T1000 (cell line): ENCODE data around the gene MAP4K4.
"Not testable (repeated sequence)": the region's sequence is repeated elsewhere in the genome, so short reads cannot be mapped to it uniquely, and the experiment has no call there.

Experiments
- DNase-seq: peaks from one replicate; lab custom pipeline; 2025; ENCODE audit warnings: mixed read lengths; lab: John Stamatoyannopoulos, UW

Gene MAP4K4

DNA sequence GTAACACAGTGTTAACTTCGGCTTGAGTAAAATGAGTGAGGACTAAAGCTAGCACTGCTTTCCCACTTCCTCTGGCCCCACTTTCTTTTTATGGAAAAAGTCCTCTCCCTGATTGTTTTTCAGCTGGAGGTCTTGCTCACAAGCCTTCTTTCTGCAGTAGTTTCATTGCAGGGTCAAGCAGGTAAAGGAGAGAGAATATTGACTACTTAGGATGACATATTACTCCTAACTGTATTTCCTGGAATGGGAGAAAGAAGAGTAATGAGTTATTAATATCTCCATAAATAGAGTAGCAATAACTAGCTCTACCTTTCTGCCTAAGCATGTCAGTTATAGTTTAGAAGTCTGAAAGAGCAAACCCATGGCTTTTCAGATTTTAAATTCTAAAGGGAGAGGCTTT, 45.0 kb downstream of the MAP4K4 start:
- no peak for DNase-seq

DNA sequence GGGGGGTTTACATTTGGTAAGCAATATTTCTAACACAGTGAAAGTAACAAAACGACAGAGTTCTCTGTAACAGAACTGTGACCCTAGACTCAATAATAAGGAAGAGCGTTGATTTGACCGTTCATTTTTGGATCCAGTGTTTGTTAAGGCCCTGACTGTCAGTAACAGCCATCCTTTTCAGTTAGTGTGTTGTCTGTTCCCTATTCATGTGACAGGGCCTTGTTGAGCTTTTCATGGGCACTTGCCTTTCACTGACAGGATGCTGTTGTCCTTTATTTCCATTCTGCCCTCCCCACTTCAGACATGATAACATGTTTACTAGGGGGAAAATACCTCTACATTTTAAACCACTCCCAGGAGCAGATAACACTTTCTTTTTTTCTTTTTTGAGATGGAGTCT, 45.8 kb downstream of the MAP4K4 start:
- no peak for DNase-seq

DNA sequence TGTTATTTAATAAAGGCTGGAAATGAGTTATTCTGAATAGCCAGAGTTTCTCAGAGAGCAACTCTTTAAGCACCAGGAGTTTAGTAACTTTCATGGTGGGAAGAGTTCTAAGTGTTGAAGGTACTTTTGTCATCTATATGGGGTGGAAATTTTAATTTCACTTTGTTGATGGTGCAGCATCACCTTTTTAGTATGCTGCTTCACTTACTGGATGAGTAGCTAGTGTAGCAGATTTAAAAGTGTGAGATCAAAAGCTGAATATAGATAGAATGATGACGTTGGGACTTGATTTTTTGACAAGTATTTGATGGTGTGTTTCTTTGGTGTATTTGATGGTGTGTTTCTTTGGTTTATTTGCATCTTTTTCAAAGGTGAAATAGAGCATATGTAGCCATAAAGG, 47.3 kb downstream of the MAP4K4 start:
- no peak for DNase-seq

DNA sequence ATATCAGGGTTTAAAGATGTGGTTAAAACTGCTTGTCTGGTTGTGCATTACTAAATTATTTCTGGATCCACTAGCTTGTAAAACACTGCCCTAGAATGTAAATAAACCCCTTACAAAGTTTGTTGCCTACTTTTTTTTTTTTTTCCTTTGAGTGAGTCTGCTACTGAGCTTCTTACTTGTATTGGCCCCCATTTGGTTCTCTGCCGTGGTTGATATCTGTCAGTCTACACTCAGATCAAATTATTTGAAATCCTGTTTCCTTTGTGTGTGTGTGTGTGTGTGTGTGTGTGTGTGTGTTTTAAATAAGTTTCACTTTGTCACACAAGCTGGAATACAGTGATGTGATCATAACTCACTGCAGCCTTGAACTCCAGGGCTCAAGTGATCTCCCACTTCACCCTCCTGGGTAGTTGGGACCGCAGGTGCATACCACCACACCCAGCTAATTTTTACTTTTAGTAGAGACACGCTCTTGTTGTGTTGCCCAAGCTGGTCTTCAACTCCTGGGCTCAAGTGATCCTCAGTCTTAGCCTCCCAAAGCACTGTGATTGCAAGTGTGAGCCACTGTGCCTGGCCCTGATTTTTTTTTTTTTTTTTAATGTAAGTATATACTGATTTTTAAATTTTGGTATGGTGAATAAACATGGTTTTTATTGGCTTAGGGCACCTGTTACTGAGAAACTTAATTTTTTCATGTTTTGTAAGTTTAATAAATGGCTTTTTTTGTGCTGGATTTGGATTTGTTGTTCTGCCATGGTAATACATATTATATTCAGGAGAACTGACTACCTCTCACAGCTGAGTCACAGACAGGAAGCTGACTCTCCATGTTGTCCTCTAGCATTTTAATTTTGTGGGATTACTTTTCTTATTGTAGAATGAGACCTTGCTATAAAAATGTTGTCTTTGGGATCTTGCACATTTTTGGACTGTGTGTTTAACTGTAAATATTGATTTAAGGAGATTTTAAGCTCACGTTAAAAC, 48.5 kb downstream of the MAP4K4 start:
- no peak for DNase-seq

DNA sequence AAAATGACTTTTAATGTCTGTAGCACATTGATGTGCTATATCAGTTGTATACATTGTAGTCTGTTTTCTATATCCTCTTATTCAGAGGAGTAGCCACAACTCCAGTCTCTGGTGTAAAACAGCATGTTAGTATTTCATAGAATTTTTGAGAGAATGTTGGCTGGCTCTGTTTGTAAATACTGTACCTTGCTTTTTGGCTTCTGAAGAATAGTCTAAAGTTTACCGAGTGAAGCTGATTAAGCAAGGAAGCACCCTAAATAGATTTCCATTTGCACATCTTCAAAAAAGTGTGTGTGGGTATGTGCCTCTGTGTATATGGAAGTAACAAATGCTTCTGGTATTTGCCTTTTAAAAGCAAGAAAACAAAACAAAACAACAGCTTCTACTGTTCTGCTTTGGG, 50.5 kb downstream of the MAP4K4 start:
- DNase-seq = no peak

DNA sequence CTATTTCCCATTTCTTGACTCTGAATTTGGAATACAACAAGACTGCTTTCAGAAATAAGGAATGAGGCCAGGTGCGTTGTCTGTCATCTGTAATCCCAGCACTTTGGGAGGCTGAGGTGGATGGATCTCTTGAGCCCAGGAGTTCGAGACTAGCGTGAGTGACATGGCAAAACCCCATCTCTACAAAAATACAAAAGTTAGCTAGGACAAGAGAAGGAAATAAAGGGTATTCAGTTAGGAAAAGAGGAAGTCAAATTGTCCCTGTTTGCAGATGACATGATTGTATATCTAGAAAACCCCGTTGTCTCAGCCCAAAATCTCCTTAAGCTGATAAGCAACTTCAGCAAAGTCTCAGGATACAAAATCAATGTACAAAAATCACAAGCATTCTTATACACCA, 51.0 kb downstream of the MAP4K4 start:
- DNase-seq = not testable (repeated sequence)

DNA sequence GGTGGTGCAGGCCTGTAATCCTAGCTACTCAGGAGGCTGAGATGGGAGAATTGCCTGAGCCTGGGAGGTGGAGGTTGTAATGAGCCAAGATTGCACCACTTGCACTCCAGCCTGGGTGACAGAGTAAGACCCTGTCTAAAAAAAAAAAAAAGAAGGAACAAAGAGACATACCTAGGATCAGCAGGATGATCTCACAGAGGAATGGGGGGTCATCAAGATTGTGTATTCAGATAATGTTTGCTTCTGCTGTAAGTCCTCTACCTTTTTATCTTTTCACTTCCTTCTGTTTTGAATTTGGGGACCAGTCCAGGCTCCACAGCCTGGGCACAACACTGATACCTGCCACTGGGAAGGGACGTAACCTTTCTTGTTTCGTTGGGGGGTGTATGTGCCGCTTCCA, 53.2 kb downstream of the MAP4K4 start:
- no peak for DNase-seq

DNA sequence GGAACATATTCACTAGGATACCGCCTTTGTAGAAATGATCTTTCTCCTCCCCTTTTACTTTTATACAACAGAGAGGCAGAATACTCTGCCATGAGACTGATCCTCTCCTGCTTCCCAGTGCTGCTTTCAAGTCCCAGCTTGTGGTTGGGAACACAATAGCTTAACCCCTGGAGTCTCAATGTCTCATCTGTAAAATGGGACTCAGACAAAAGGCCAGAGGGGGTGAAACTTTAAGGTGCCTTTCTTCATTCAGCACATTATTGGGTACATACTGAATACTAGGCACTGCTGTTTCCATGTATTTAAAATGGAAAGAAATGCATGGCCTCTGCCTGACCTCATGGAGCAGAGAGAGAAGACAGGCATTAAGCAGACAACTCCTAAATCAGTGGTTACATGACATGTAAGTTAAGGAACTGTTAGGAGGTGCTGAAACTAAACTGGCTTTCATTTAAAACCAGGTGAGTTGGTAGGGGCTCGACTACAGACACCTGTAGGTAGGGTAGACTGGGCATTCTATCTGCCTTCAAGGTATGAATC, 53.8 kb downstream of the MAP4K4 start:
- DNase-seq = no peak

DNA sequence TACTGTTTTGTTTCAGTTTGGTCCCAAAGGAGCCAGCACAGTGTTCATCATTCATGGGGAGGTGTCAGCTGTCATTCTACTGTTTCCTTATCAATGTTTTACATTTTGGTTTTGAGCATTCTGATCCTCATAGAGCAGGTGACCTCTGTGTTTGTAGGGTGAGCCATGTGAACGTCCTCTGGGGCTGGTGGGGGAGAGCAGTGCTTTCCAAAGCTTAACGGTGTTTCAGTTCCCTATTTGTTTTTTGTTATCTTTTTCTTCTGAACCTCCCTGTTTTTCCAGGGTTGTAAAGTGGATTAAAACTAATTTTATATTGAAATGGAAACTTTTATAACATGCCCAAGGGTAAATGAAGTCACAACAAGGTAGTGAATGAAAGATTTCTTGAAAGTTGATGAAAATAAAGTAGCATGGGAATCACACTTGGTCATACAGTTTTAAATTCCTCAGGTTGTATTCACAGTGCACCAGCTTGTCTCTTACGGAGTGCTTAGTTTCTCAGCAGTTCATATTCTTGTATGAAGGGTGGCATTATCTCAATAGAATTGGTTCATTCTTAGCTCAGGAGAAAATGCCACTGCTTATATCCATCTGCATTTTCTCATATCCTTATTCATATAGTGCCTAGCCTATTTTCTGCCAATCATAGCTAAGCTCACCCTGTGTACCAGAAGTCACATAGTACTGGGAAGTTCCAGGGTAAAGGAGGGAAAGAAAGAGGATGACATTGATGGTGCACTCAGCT, 54.5 kb downstream of the MAP4K4 start:
- no peak for DNase-seq

DNA sequence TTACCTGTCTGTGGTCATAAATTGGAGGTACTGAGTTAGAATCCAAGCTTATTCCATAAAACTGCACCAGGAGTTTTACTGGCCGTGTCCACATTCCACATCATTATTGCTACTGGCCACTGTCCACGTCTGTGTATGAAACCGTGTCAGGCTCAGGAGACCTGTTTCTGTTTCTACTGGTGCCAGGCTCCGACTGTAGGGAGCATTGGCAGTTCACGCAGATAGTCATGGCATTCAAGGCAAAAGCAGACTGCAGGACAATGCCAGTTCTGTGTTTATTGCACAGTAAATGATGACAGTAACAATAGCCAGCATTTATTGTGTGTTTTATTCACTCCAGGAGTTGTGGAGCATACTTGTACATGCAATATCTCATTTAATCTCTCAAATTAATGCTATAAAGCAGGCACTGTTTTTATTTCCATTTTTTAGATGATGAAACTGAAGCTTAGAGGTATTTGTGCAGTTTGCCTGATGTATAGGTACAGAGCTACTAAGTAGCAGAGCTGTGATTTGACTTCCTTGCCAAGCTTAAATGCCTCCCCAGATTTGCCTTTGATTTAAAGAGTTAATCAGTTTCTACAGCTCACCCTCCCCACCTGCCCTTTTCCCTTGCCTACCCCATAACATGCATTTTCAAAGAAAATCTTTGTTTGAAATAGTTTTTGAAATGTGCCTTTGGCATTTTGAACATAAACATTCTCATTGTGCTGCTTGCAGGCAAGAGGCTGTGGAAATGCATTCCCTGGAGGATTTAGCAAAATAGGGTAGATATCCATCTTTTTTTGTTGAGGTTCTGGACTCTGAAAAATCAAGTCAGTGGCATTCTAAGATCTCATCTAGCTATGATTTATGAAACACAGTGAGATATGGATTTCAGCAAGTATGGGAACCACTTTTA, 55.5 kb downstream of the MAP4K4 start:
- no peak for DNase-seq

DNA sequence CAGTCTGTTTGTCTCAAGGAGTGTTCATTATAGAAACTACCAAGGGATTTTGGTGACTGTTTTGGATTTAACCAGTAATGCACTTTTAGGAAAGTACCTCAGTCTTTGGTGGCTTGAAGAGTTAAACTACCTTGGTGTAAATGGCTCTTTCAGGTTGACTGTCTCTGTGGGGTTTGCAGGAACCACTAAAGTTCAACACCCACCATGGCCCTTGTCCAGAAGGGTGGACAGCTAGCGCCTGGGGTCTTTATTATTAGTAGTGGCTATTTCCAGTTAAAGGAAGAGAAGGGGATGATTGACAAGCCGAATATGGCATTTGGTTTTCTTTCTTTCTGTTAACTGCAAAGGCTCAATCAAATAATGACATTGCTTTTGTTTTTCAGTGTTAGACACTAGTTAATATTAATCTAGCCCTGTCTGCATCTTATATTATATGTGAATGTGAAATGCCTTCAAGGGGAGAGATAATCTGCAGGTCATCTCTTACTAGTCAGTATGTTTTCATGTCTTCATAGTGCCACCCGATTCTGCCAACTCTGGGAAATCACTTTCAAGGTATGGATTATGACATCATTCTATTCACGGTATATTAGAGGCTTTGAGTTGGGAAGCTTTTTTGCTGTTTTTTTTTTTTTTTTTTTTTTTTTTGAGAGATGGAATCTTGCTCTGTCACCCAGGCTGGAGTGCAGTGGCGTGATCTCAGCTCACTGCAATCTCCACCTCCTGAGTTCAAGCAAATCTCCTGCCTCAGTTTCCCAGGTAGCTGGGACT, 56.4 kb downstream of the MAP4K4 start:
- no peak for DNase-seq

DNA sequence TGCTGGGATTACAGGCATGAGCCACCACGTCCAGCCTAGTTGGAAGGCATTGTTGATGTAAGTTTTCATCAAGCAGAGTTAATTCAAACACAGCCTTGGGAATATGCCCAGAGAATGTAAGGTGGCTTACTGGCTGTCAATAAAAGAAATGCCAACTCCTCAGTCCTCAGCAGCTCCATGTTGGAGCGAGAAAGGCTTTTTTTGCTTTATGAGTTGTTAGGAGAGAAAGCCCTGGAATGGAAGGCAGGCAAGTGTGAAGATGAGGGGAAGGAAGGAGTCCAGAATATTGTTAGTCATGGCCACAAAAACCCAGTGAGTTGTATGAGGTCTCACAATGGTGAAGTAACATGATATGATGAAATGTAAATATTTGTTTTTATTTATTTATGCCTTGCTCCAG, 57.1 kb downstream of the MAP4K4 start:
- DNase-seq = no peak

DNA sequence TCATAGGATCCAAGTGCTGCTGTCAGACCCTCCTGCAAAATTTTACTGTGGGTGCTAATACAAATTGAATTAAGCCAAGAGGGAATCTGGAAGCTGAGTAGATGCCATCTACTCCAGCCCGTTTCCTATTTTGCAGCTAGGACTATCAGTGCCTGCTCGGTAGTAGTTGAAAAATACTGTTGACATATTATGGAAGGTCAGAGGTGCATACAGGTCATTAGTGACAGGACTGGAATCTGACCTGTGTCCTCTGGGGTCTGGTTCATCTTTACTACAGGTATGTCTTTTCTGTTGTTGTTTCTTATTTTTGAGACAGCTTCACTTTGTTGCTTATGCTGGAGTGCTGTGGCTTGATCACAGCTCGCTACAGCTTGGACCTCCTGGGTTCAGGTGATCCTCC, 58.8 kb downstream of the MAP4K4 start:
- DNase-seq = no peak

DNA sequence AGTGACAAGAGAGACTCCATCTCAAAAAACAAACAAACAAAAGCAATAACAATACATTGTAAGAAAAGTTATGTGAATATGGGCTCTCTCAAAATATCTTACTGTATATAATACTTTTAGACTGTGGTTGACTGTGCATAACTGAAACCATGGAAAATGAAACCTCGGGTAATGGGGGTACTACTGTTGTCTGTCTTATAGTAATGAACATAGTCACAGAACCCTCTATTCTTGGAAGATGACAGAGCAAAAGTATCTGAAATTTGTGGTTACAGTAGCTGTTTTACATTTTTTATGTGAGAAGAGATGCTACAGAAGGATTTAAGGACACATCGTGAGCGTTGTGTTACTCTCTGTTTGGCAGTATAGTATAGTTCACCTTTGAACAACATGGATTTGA, 60.5 kb downstream of the MAP4K4 start:
- DNase-seq = no peak

DNA sequence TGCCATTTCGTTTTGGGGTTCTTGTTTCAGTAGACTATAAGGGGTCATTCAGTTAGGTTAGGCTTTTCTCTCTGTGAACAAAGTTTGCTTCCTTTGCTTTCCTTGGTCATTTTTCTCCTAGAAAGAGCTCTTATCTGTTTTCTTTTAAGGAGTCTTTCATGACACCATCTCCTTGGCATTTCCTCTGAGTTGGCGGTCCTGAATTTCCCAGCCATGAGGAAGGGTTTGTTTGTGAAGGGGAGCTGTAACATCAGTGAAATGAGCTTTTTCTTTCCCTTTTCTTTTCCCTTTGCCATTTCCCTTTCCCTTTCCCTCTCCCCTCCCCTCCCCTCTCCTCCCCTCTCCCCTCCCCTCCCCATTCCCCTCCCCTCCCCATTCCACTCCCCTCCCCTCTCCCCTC, 61.7 kb downstream of the MAP4K4 start:
- no peak for DNase-seq

DNA sequence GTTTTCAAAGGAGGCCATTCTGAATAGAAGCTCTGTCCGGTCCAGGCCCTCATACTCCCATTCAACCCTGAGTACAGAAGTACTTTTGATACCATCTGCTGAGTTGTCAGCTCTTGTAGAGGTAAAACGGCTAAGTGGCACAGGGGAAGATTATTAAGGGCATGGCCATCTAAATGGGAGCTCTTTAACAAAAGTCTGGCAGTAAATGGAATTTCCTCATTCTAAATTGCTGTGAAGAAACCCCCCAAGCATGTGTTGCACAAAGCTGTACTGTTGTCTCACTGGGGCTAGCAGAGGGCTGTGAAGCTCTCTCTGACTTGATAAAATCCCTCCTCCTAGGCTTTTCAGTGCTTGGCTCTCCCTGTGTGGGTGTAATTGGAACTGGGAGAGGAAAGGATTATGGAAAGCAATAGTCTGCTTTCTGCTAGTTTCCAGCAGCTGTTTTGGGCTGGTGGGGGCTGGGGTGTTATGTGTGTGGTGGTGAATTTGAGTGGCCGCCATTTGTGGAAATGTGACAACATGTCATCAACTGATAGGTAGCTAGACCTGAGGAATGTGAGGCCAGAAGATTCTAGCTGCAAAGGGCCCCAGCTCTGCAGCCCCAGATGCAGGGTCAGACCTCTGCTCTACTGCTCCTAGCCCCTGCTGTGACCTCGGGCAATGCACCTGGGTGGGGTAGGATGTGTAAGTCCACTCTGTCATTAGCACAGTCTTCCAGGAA, 65.1 kb downstream of the MAP4K4 start:
- DNase-seq = no peak

DNA sequence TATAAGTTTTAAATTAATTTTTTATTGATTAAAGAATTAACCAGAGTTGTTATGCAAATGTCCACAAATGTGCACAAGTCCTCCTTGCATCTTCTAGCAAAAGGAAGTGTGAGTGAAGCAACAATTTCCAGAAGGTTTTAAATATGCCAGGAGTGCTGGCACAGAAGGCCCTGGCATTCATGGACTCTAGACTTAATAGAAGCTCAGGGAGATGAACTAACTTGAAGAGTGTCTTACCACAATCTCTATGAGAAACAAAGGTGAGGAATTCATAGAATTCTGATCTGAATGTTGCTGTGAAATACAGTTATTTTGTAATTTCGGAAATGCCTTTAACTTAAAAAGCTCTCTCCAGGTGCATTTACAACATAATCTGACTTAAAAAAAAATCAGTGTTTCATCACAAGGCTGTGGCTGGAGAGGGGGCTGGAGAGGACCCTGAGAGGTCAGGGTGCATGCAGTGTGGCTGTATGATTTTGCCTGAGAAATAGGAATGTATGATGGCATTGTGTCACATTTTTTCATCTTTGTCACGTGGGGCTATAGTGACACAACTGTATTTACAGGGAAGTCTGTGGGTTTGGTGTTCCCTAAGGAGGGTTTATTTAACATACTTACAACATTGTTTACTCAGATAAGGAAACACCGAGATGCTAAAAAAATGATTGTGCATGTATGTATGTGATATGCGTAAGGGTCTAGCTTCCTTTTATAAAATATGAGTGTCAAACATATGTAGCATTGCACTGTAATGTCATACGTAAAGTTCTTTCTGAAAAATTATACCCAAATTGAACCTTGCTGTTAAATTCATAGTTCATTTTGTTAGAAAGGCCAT, 66.2 kb downstream of the MAP4K4 start:
- DNase-seq = no peak

DNA sequence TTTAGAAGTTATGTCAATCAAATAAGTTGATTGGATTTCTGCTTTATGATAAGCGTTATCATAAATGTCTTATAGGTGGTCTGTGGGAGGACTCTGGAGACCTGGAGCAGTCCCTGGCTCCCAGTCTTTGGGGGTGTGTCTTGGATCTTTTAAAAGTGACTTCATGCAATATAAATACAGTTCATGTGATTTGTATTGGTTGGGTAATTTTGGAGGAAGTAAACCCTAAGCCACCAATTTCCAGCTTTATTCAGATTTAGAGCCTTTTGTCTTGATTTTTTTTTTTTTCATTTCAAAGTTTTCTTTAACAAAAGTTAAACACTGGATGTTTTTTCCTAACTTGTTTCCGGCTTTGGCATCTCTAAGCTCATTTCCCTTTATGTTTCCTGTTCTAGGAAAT, 68.8 kb downstream of the MAP4K4 start:
- DNase-seq = no peak
